CD4-positive, alpha-beta T cell treated with Interleukin-6 for 4 hours (primary cell): ENCODE measurements around the gene ATXN7L2.

Experiments used
- DNase-seq: peaks from one replicate; pipeline ENCODE4 v3.0.0-alpha.2; 2020; ENCODE audit warnings: mixed read lengths

Gene ATXN7L2

DNA sequence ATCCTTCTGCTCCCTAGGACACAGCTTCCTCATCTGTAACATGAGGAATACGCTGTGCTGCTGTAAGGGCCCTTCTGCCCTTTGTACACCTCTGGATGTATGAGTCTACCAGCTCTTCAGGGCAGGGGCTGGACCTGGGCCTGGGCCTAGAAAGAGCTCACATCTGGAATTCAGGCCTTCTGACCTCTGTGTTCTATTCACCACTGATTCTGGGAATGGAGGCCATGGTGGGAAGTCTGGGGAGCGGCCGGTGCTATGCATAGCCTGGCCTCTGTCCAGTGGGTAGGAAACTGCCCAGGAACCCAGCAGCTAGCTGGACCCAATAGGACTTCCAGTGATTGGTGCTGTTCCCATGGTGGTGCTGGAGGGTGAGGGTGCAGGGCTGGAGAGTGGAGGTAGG is 45.0 kb downstream of the ATXN7L2 start:
- no peak for DNase-seq

DNA sequence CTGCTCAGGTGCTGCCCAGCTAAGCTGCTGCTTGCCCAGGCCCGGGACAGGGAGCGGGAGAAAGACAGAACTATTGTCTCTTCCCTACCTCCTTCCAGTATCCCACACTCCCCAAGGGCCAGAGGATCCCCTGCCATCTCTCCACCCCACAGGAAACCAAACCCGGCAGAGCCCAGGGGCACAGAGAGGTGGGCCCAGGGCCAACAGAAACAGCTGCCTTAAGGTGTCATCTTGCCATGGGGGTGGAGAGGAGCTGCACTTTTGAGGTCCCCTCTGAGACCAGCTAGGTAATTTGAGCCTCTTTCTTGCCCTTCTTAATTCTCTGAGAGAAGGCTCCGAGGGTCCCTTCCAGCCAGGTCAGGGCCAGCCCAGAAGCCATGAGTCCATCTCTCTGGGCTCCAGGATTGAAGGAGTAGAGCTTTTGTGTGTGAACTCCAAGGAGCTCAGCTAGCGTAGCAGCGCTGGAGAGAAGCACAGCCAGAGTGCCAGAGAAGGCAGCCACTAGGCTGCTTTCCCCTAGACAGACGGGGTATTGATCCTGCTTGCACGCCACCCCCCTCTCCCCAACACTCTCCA is 46.3 kb downstream of the ATXN7L2 start:
- DNase-seq, result no peak

DNA sequence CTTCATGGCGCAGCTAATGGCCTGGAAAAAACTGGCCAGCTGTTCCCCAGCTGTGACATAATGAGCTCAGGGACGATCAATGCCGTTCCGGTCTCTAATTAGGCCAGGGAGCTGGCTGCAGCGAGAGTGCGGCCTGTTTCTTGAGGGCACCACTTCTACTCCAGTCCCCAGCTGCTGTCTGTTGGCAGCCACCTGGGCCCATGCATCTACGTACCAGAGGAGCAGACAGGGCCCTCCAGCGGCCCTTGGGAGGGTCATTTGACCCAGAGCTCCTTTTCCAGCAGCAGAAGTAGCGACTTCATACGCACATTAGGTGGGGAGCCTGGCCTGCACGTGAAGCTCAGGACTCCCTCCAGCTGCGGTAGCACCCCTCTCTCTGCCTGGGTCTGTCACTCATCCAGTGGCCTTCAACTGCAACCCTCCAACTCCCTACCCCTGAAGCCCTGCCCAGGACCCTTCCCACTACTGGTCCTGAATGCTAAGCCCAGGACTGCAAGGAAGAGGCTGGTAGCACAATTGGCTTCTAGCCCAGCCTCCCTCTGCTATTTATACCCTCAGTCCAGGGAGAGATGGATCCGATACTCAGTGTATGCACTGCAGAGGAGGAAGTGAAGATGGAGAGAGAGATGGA is 46.9 kb downstream of the ATXN7L2 start:
- no peak for DNase-seq

DNA sequence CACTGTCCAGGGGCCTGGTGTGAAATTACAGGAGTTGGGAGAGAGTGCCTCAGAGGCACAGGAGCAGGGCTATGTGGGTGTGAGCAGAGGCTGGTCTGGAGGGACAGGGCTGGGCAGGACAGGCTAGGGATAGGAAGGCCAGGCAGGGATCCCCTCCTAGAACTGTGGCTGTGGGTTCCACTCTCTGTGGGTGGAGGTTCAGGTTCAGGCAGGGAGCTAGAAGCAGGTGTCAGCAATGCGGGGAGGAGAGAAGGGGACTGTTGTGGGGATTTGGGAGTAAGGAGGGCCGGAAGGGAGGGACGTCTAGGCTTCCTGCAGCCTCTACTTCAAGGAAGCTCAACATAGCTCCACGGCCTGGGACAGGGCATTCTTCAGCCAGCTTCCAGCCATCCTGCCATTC is 47.7 kb downstream of the ATXN7L2 start:
- DNase-seq, result no peak

DNA sequence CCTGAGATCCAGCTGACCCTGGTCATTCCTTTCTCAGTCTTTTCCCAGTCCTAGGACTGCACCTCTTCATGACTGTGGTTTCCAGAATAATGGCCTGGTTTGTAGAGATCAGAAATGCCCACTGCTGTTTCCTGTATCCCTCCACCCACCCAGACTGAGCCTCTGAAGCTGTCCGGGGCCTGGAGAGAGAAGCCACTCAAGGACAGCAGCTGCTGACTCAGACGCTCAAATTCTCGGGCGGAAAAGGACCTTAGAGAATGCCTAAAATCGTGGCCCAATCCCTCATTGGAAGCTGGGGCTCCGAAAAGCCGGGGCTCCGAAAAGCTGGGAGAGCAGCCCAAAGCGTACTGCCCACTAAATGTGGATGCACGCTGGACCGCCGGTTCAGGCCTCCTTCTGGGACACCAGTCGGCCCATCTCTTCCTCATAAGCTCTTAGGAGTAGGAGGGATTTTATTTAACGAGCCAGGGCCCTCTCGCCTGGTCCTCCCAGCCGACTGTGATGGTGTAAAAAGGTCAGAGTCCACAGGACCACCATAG is 48.2 kb downstream of the ATXN7L2 start:
- no peak for DNase-seq

DNA sequence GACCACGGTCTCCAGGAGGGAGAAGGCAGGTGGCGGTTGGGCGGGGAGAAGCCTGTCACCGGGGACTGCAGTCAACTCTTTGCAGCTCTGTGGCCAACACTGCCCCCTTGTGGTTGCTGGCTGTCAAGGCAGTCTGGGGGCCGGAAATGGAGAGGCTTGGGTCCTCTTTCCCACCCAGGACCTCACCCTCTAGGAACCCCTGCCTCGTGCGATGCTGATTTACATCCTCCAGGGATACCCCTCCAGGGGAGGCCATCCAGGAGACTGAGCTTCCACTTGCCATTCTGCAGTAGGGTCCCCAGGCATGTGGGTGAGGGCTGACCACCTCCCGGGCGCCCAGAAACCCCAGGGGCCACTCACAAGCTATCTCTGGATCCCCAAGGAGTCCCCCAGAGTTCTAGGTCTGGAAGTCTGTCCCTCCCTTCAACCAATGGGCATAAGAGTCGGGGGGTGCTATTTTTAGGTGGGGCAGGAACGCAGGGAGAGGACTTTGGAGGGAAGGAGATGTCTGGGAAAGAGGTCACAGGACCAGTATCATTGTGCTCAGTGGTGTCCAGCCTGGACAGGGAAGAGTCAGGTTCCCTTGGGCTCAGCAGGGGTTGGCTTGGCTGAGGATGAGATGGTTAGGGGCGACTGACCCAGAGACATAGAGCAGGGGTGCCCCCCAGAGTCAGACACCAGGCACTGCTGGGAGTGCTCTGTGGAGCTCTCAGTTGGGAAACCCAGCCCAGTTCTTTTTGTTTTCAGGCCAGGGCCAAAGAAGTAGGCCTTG is 48.8 kb downstream of the ATXN7L2 start:
- DNase-seq, result peak; percentile 93

DNA sequence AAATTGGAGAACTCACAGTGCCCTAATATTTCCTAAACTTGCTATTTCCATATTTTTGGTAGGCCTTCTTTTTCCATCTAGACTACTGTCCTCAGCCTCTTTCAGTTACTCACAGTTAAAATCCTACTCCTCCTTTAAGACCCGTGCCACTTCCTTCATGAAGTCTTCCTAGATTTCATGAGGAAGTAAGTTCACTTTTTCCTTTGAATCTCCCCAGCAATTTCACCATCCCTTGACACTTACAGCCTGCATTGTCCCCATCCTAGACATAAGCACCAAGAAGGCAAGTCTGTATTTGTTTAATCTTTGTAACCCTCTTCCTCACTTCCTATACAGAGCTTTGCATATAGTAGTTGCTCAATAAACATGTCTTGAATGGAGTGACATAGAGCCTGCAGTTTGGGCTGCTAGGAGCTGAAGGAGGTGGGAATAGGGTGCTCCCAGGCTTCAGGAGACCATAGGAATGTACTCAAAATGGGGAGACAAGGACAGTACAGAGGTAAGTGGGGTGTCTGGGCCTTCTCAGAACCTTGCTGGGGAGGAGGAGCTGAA is 50.7 kb downstream of the ATXN7L2 start:
- DNase-seq, result no peak

DNA sequence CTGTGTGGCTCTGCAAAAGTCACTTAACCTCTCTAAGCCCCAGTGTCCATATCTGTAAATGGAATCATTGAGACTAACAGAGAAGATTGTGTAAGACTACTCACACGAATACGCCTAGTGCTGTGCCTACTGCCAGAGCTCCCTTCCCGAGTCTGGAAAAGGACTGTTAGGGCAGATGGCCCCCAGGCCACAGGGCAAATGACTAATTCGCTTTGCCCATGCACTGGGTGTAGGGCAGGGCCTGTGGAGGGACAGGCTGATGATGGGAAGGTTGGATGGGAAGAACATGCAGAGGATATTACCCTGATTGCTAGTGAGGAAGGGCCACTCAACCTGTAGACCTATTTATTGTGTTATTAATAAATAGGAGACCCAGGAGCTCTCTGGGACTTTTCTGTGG is 51.8 kb downstream of the ATXN7L2 start:
- DNase-seq, result no peak

DNA sequence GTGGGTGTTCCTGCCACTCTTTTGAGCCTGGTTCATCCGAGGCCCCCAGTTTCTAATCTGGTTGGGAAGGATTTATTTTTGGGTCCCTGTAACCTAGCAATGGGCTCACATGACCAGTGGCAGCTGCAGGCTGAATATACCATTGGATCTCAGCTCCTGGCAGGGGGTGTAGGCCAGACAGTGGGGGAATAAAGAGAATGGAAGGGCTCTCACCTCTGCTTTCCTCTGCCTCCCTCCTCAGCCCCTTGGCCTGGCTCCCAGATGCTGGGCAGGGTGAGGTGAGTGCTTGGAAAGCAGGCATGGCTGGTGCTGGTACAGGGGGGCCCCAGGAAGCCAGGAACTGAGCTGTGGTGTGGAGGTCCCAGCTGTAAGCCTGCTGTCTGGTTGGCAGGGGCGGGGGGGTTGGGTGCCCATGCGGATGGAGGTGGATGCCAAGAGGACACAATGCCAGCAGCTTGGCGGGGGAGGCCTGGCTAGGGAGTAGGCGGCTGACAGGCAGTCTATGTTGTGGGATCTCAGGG is 52.3 kb downstream of the ATXN7L2 start:
- DNase-seq, result no peak

DNA sequence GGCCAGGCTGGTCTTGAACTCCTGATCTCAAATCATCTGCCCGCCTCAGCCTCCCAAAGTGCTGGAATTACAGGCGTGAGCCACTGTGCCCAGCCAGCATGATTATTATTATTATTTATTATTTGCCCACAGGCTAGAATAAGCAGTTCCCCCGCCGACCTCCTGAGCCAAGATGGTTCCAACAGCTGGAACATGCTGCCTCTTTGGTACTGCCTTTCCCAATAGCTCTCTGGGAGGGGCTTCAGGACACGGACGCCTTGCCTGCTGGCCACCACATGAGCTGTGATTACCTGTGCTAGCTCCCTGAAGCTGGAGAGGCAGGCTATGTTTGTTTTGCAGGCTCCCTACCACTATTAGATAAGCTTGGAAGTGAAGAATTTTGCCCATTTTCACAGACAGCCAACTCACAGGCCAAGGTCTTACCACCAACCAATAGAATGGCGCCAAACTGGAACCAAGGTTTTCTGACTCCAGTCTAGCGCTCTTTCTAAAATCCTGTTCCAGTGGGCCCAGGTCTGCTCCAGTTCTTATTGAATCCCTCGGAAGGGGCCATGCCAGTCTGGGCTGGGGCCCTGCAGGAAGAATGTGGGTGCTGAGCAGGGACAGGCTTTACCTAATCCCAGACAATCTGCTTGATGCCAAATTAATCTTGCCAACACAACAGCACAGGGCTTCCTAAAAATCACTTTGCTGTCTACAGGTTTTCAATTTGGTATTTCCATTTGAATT is 53.9 kb downstream of the ATXN7L2 start:
- no peak for DNase-seq

DNA sequence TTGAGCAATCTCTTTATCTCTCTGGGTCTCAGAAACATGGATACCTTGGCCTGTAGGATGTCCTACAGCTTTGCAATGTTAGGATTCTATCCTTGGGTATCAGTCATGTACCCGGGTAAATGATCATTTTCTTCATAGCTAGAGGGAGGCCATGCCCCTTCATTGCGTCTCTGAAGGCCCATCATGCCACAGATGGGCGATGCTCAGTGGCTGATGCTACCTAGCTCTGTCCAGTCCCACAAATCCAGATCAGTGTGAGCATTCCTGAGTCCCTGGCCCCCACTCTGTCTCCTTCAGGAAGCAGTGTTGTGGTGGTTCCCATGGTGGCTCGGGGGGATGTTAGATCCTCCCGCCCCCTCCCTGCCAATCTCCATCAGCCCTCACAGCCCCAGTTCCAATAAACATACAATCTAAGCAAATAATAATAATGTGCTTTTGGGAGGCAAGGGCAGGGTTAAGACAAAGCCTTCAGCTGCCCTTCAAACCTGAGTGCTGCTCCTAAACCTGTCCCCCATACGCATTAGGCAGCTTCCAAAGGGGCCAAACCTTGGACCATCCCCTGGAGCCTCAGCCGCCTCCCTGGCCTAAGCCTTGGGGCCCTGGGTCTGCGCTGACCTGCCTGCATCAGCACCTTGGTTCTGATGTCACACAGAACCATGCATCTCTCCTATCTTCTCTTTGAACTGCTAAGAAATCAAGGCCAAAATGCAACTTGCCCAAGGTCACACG is 55.3 kb downstream of the ATXN7L2 start:
- no peak for DNase-seq

DNA sequence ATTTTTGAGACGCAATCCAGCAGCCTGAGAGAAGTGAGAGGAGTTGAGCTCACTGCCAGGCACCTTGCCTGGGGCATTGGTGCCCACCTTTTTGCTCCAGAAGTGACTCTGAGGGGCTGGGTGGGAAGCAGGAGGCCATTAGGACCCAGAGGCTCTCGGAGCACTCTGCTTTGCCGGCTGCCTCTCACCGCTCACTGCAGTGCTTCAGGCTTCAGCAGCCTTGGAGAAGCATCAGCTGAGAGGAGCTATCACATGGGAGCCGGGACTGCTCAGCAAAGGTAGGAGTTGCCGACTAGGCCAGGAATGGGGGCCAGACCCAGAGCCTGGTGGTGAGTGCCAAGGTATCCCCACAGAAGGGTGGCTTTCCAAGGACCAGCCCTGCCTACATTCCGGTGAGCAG is 56.0 kb downstream of the ATXN7L2 start, which contains the start of gene GPR61:
GPR61 (plus strand) TSS at position 197 of the 400 bp plus-strand sequence. CDS start 3,151 bp downstream, outside the sequence.
- DNase-seq, result no peak

DNA sequence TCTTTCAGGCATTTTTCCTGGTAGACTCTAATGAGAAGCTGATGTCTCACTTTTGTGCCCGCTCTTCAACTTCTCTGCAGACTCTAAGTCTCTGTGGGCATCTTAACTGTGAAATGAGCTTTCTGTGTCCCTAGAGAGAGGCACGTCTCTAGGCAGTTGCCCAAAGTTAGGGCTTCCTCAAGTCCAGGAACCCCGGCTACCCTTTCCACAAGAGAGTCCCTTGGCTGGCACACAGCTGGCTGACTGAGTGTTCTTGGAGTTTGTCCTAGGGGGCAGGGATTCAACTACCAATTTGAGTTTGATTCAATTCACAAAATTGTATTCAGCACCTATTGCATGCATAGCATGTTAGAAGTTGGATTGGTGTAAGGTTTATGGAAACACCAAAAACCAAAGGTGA is 57.4 kb downstream of the ATXN7L2 start:
- DNase-seq, result no peak
